HL-60 (cell line): ENCODE results near the gene NSUN2.

ENCODE experiments used
- DNase-seq, 2 experiments: peaks; one replicate each; pipeline ENCODE4 v3.0.0-alpha.2; 2010 to 2020; ENCODE audit warnings: low read depth in 1 of 2, low spot score in 1 of 2
- H3K27ac ChIP-seq: fragments of 250-450 bp; sonication (Bioruptor Pico); replicated peaks from 2 replicates; pipeline ENCODE4 v1.5.1; 2020; ENCODE audit warnings: mild to moderate bottlenecking, moderate library complexity
- H3K27me3 ChIP-seq: fragments of 250-450 bp; sonication (Bioruptor Pico); 2 replicates; pipeline ENCODE4 v1.5.1; 2021; ENCODE audit warnings: mild to moderate bottlenecking, moderate library complexity; ENCODE audit not compliant: insufficient read depth, poor library complexity, severe bottlenecking
- H3K4me3 ChIP-seq: replicated peaks from 2 replicates; pipeline ENCODE4 v1.5.1; 2011; ENCODE audit warnings: mild to moderate bottlenecking, control low read depth, low read length; ENCODE audit not compliant: insufficient read depth
- GABPA ChIP-seq: IDR thresholded peaks from 2 replicates; pipeline ENCODE4 v1.6.1; 2012; ENCODE audit warnings: low read depth
- POLR2AphosphoS5 ChIP-seq: IDR thresholded peaks from 2 replicates; pipeline ENCODE4 v1.6.1; 2012; ENCODE audit warnings: low read depth
- SPI1 ChIP-seq: IDR thresholded peaks from 2 replicates; pipeline ENCODE4 v1.6.1; 2012; ENCODE audit warnings: low read depth, mild to moderate bottlenecking, borderline replicate concordance
- TF ChIP-seq, protein P1 (sequence below): IDR thresholded peaks from 2 replicates; pipeline ENCODE4 v1.6.1; 2012; ENCODE audit warnings: low read depth; ENCODE audit not compliant: insufficient replicate concordance
- TF ChIP-seq, protein P2 (sequence below): IDR thresholded peaks from one replicate; pipeline ENCODE4 v1.5.1; 2011; ENCODE audit warnings: low read length, control low read depth, inconsistent platforms; ENCODE audit not compliant: insufficient read depth

Gene NSUN2

GRCh38 chr5:6582507-6583048 lies 50.3 kb downstream of the NSUN2 start:
- peaks cover 42% of the 10 kb centered on the region for H3K27me3 ChIP-seq

DNA sequence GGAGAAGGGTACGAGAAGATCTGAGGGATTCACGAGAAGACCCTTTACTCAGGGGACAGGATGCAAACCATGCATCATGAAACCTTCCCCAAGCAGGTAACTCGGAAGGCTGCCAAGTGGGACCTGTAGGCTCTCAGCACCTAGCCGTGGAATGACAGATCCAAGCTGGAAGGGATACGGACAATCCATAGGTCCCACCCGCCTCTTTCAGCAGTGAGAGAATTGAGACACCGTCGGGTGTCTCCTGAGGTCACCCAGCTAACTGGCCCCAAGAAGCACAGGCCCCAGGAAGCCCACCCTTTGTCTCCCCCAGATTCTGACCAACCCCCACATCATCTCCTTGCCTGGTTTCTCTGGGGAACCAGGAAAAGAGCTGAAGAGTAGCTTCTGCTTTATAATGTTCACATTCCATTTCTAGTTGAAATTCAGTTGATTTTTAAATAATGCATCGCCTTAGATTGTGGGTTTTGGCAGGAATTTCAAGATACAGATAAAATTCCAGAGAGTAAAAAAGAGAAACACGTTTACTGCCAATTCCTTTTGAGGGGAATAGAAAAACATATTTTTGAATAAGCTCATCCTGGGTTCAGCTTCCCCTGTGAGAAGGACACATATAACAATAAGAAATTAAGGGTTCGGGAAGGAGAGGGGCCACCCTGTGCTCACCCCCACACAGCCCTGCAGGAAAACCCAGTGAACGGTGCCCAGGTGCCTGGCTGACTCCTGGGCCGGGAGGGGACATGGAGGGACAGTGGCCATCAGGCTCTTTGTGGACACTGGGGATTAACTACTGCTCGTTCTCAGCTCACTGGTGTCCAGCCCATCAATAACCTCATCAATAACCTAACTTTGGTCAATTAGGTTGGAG lies 51.1 kb downstream of the NSUN2 start:
- Histone ChIP-seq H3K27ac (no peak overlapping the region), H3K27me3 (peaks cover 42% of the 10 kb centered on the region), H3K4me3 (no peak overlapping the region)
- TF ChIP-seq, protein P1, sequence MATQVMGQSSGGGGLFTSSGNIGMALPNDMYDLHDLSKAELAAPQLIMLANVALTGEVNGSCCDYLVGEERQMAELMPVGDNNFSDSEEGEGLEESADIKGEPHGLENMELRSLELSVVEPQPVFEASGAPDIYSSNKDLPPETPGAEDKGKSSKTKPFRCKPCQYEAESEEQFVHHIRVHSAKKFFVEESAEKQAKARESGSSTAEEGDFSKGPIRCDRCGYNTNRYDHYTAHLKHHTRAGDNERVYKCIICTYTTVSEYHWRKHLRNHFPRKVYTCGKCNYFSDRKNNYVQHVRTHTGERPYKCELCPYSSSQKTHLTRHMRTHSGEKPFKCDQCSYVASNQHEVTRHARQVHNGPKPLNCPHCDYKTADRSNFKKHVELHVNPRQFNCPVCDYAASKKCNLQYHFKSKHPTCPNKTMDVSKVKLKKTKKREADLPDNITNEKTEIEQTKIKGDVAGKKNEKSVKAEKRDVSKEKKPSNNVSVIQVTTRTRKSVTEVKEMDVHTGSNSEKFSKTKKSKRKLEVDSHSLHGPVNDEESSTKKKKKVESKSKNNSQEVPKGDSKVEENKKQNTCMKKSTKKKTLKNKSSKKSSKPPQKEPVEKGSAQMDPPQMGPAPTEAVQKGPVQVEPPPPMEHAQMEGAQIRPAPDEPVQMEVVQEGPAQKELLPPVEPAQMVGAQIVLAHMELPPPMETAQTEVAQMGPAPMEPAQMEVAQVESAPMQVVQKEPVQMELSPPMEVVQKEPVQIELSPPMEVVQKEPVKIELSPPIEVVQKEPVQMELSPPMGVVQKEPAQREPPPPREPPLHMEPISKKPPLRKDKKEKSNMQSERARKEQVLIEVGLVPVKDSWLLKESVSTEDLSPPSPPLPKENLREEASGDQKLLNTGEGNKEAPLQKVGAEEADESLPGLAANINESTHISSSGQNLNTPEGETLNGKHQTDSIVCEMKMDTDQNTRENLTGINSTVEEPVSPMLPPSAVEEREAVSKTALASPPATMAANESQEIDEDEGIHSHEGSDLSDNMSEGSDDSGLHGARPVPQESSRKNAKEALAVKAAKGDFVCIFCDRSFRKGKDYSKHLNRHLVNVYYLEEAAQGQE: no peak
- TF ChIP-seq GABPA: no peak
- no peak for TF ChIP-seq SPI1
- DNase-seq: no peak

More at GRCh38 chr5:6582507-6583048, 50.3 kb downstream of the NSUN2 start:
- H3K27ac ChIP-seq: no peak overlapping the region
- TF ChIP-seq GABPA: no peak
- no peak for TF ChIP-seq SPI1
- TF ChIP-seq, protein P1: no peak
- TF ChIP-seq, protein P2, sequence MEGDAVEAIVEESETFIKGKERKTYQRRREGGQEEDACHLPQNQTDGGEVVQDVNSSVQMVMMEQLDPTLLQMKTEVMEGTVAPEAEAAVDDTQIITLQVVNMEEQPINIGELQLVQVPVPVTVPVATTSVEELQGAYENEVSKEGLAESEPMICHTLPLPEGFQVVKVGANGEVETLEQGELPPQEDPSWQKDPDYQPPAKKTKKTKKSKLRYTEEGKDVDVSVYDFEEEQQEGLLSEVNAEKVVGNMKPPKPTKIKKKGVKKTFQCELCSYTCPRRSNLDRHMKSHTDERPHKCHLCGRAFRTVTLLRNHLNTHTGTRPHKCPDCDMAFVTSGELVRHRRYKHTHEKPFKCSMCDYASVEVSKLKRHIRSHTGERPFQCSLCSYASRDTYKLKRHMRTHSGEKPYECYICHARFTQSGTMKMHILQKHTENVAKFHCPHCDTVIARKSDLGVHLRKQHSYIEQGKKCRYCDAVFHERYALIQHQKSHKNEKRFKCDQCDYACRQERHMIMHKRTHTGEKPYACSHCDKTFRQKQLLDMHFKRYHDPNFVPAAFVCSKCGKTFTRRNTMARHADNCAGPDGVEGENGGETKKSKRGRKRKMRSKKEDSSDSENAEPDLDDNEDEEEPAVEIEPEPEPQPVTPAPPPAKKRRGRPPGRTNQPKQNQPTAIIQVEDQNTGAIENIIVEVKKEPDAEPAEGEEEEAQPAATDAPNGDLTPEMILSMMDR: no peak
- no peak for TF ChIP-seq POLR2AphosphoS5
- no peak for DNase-seq
- H3K4me3 ChIP-seq: no peak overlapping the region

GRCh38 chr5:6581090-6581489 lies 51.8 kb downstream of the NSUN2 start:
- no peak overlapping the region for H3K4me3 ChIP-seq
- DNase-seq: no peak
- TF ChIP-seq, protein P2: no peak
- no peak for TF ChIP-seq GABPA
- TF ChIP-seq SPI1: no peak
- TF ChIP-seq, protein P1: no peak
- no peak for TF ChIP-seq POLR2AphosphoS5
- no peak overlapping the region for H3K27ac ChIP-seq
- peaks cover 42% of the 10 kb centered on the region for H3K27me3 ChIP-seq
